ENCODE data around the gene IP6K3.

- TF ChIP-seq CTCF (IDR thresholded peaks at IDR 0.05; ENCODE audit: low read length) (no peak), EZH2phosphoT487 (IDR thresholded peaks at IDR 0.05; ENCODE audit: low read length) (no peak), EZH2 (optimal IDR thresholded peaks at IDR 0.05; ENCODE audit: low read depth, low read length) (no peak)
These were observed 28.7 kb downstream of the IP6K3 start for GRCh38 chr6:33717934-33718455.
